Activated CD8-positive, alpha-beta memory T cell treated with anti-CD3 and anti-CD28 coated beads for 4 hours (primary cell): Measurements from ENCODE around the gene UQCC2.

Experiments
- DNase-seq, 2 donors: peaks; one replicate each; pipeline ENCODE4 v3.0.0-alpha.2; 2020; ENCODE audit warnings: low read depth in 2 of 2

Gene UQCC2

GRCh38 chr6:33707771-33708170, 3.7 kb downstream of the UQCC2 start:
- DNase-seq = no peak

GRCh38 chr6:33705955-33706725, 5.4 kb downstream of the UQCC2 start:
- DNase-seq = no peak

- DNase-seq = no peak
Observed at GRCh38 chr6:33705268-33705885, 6.1 kb downstream of the UQCC2 start.

GRCh38 chr6:33704215-33705066, 7.1 kb downstream of the UQCC2 start:
- no peak for DNase-seq

GRCh38 chr6:33702345-33702977, 9.0 kb downstream of the UQCC2 start:
- DNase-seq = no peak

- peak; percentile 38 to 56 for DNase-seq
Observed at GRCh38 chr6:33700391-33701050, 11.0 kb downstream of the UQCC2 start.

- DNase-seq = no peak
Observed at GRCh38 chr6:33699739-33700138, 11.8 kb downstream of the UQCC2 start.

- DNase-seq = no peak
Observed at GRCh38 chr6:33699131-33699530, 12.4 kb downstream of the UQCC2 start.

GRCh38 chr6:33698494-33698893, 13.0 kb downstream of the UQCC2 start:
- no peak for DNase-seq

- no peak for DNase-seq
Observed at GRCh38 chr6:33697845-33698244, 13.7 kb downstream of the UQCC2 start.

- no peak for DNase-seq
Observed at GRCh38 chr6:33696548-33697518, 14.7 kb downstream of the UQCC2 start.

GRCh38 chr6:33696076-33696475, 15.4 kb downstream of the UQCC2 start:
- DNase-seq = no peak

- no peak for DNase-seq
Observed at GRCh38 chr6:33695451-33695887, 16.0 kb downstream of the UQCC2 start.

GRCh38 chr6:33694977-33695376, 16.5 kb downstream of the UQCC2 start:
- no peak for DNase-seq

GRCh38 chr6:33694401-33694931, 17.0 kb downstream of the UQCC2 start:
- DNase-seq = peak; percentile 50 to 68

GRCh38 chr6:33693186-33694105, 18.1 kb downstream of the UQCC2 start:
- no peak for DNase-seq

GRCh38 chr6:33692760-33693158, 18.7 kb downstream of the UQCC2 start:
- peak; percentile 22 to 31 for DNase-seq

- no peak for DNase-seq
Observed at GRCh38 chr6:33692078-33692759, 19.3 kb downstream of the UQCC2 start.
